CD14-positive monocyte (primary cell): ENCODE data around the gene EPHA3. TPM values are rescaled to one million over a fixed set of nuclear protein-coding genes. Genes with fewer than 3 reads are reported as not detected.

Experiments used
- DNase-seq, 3 donors: peaks; one replicate each; pipeline ENCODE4 v3.0.0-alpha.2; 2011 to 2022
- H2AFZ ChIP-seq: 2 replicates; pipeline ENCODE4 v1.6.0; 2012; ENCODE audit warnings: mild to moderate bottlenecking, low read depth, low read length, inconsistent platforms; ENCODE audit not compliant: insufficient read depth, poor library complexity, severe bottlenecking
- H3K27ac ChIP-seq, 2 donors: 1 replicate in 1 of 2; 2 replicates in 1 of 2; pipeline ENCODE4 v1.5.1; 2012 to 2013; ENCODE audit warnings: low read length in 2 of 2, control low read depth in 1 of 2, inconsistent platforms in 1 of 2, low read depth in 1 of 2, mild to moderate bottlenecking in 1 of 2
- H3K27me3 ChIP-seq, 2 donors: one replicate each; pipeline versions ENCODE4 v1.6.0 to v1.6.1; 2011 to 2013; ENCODE audit warnings: low read length in 2 of 2; ENCODE audit not compliant: control insufficient read depth in 2 of 2, insufficient read depth in 2 of 2
- H3K36me3 ChIP-seq, 2 donors: replicated peaks in 1 of 2; 1 replicate in 1 of 2; 2 replicates in 1 of 2; pipeline versions ENCODE4 v1.5.1 to v1.6.1; 2012 to 2013; ENCODE audit warnings: low read length in 2 of 2, control low read depth in 1 of 2, inconsistent platforms in 1 of 2, mild to moderate bottlenecking in 1 of 2; ENCODE audit not compliant: insufficient read depth in 2 of 2, control insufficient read depth in 1 of 2
- H3K4me1 ChIP-seq, 2 donors: 1 replicate in 1 of 2; 2 replicates in 1 of 2; pipeline versions ENCODE4 v1.5.1 to v1.6.1; 2012 to 2013; ENCODE audit warnings: low read length in 2 of 2, control low read depth in 1 of 2, inconsistent platforms in 1 of 2, mild to moderate bottlenecking in 1 of 2, moderate library complexity in 1 of 2; ENCODE audit not compliant: insufficient read depth in 2 of 2, control insufficient read depth in 1 of 2
- H3K4me2 ChIP-seq: replicated peaks from 2 replicates; pipeline ENCODE3; 2012; ENCODE audit warnings: low read length, moderate library complexity, mild to moderate bottlenecking; ENCODE audit not compliant: poor library complexity, severe bottlenecking; ENCODE audit errors: extremely low read depth
- H3K4me3 ChIP-seq, 3 experiments: fragments of 200-600 bp in 1 of 3; sonication (generic) in 1 of 3; replicated peaks in 1 of 3; 1 replicate in 2 of 3; 2 replicates in 1 of 3; pipeline ENCODE4 v1.5.1; 2011 to 2013; ENCODE audit warnings: low read length in 3 of 3, mild to moderate bottlenecking in 3 of 3, control low read depth in 2 of 3, low read depth in 2 of 3, inconsistent platforms in 1 of 3, moderate library complexity in 1 of 3
- H3K79me2 ChIP-seq: 2 replicates; pipeline ENCODE4 v1.6.0; 2012; ENCODE audit warnings: mild to moderate bottlenecking, control low read depth, inconsistent platforms, low read length, moderate library complexity; ENCODE audit not compliant: insufficient read depth
- H3K9ac ChIP-seq: 2 replicates; pipeline ENCODE4 v1.6.0; 2017; ENCODE audit warnings: low read length, mild to moderate bottlenecking; ENCODE audit not compliant: insufficient read depth, poor library complexity, severe bottlenecking
- H3K9me3 ChIP-seq, 2 donors: replicated peaks in 1 of 2; 1 replicate in 1 of 2; 2 replicates in 1 of 2; pipeline versions ENCODE4 v1.5.1 to v1.6.1; 2012 to 2013; ENCODE audit warnings: low read length in 2 of 2, control low read depth in 1 of 2; ENCODE audit not compliant: control insufficient read depth in 1 of 2, insufficient read depth in 1 of 2
- H4K20me1 ChIP-seq: 2 replicates; pipeline ENCODE4 v1.6.0; 2012; ENCODE audit warnings: mild to moderate bottlenecking, low read length, control low read depth, moderate library complexity; ENCODE audit not compliant: insufficient read depth
- H3K27ac Mint-ChIP-seq, 7 donors: one replicate each; pipeline ENCODE4 v1.8.0; 2020; ENCODE audit warnings: mild to moderate bottlenecking in 7 of 7, mixed read lengths in 7 of 7, moderate library complexity in 6 of 7, inconsistent platforms in 2 of 7
- H3K27me3 Mint-ChIP-seq, 3 donors: one replicate each; pipeline ENCODE4 v1.8.0; 2021 to 2022; ENCODE audit warnings: low read depth in 3 of 3, mild to moderate bottlenecking in 3 of 3, mixed read lengths in 3 of 3, moderate library complexity in 3 of 3, inconsistent platforms in 1 of 3
- H3K36me3 Mint-ChIP-seq, 2 donors: one replicate each; pipeline ENCODE4 v1.8.0; 2020; ENCODE audit warnings: mixed read lengths in 2 of 2, inconsistent platforms in 1 of 2, mild to moderate bottlenecking in 1 of 2
- H3K4me1 Mint-ChIP-seq: one replicate; pipeline ENCODE4 v1.8.0; 2020; ENCODE audit warnings: mild to moderate bottlenecking, mixed read lengths
- H3K4me3 Mint-ChIP-seq, 2 donors: one replicate each; pipeline ENCODE4 v1.8.0; 2020; ENCODE audit warnings: mild to moderate bottlenecking in 2 of 2, mixed read lengths in 2 of 2, moderate library complexity in 1 of 2
- H3K9me3 Mint-ChIP-seq, 7 donors: one replicate each; pipeline ENCODE4 v1.8.0; 2020 to 2022; ENCODE audit warnings: mixed read lengths in 7 of 7, mild to moderate bottlenecking in 6 of 7, moderate library complexity in 6 of 7, inconsistent platforms in 2 of 7
- CTCF ChIP-seq: fragments of 200-600 bp; IDR thresholded peaks from one replicate; pipeline ENCODE4 v1.8.0; 2022; ENCODE audit warnings: antibody characterized with exemption, mild to moderate bottlenecking
- WGBS: methylation state at CpG from one replicate; pipeline ENCODE4 v1.1.5; 2013; ENCODE audit warnings: missing lambda C conversion rate; ENCODE audit not compliant: insufficient coverage; 5-methylcytosine and 5-hydroxymethylcytosine counted together
- intact Hi-C, 2 donors: fragments of 100-400 bp; cut with micrococcal nuclease; formaldehyde crosslinking; loops; one replicate each; pipeline versions ENCODE4 v1.15.0 to v1.15.1; 2023
- polyA plus RNA-seq, 3 donors: library from polyadenylated mRNA; depleted of rRNA in 1 of 3; unstranded in 2 of 3; stranded (reverse) in 1 of 3; fragments of 300-500 nt in 2 of 3; fragments of >200 nt in 1 of 3; fragmentation: Illumina TruSeq in 2 of 3; gene quantifications; 1 replicate in 2 of 3; 2 replicates in 1 of 3; pipeline ENCODE4 v1.2.3, GENCODE V29; 2012 to 2021

Gene EPHA3
- polyA plus RNA-seq, 3 donors = not detected

GRCh38 chr3:89314454-89315098 is 207.2 kb downstream of the EPHA3 start:
- H3K4me2 ChIP-seq = no peak overlapping the region
- no peaks in the 10 kb centered on the region for H3K4me1 Mint-ChIP-seq
- no peak overlapping the region for H3K4me3 Mint-ChIP-seq
- H3K27ac Mint-ChIP-seq = no peak overlapping the region
- no peaks in the 10 kb centered on the region for H3K9me3 ChIP-seq
- H3K27me3 Mint-ChIP-seq = no peaks in the 10 kb centered on the region
- H3K4me1 ChIP-seq = no peaks in the 10 kb centered on the region
- H3K4me3 ChIP-seq = no peak overlapping the region
- no peak overlapping the region for H3K9ac ChIP-seq
- no peak for DNase-seq
- no peak overlapping the region for H3K27ac ChIP-seq
- no peak for TF ChIP-seq CTCF
- H2AFZ ChIP-seq = no peak overlapping the region
- WGBS = no CpG with 5 or more reads among the region's 3 CpGs
- no peaks in the 10 kb centered on the region for H4K20me1 ChIP-seq
- no peaks in the 10 kb centered on the region for H3K36me3 ChIP-seq
- H3K79me2 ChIP-seq = no peaks in the 10 kb centered on the region
- no peaks in the 10 kb centered on the region for H3K36me3 Mint-ChIP-seq
- intact Hi-C loops = no loop called here
- H3K9me3 Mint-ChIP-seq = peaks cover 0 to 2% (median 0%) of the 10 kb centered on the region in 7 donors
- no peaks in the 10 kb centered on the region for H3K27me3 ChIP-seq

- Histone ChIP-seq H3K9ac (no peak overlapping the region), H3K27ac (no peak overlapping the region), H4K20me1 (no peaks in the 10 kb centered on the region), H3K36me3 (no peaks in the 10 kb centered on the region), H3K9me3 (no peaks in the 10 kb centered on the region), H3K4me1 (no peaks in the 10 kb centered on the region), H3K4me3 (no peak overlapping the region), H2AFZ (no peak overlapping the region), H3K79me2 (no peaks in the 10 kb centered on the region), H3K27me3 (no peaks in the 10 kb centered on the region), H3K4me2 (no peak overlapping the region)
- TF ChIP-seq CTCF = no peak
- Mint-ChIP-seq H3K27me3 (no peaks in the 10 kb centered on the region), H3K9me3 (peaks cover 0 to 3% (median 0%) of the 10 kb centered on the region in 7 donors), H3K4me3 (no peak overlapping the region), H3K27ac (no peak overlapping the region), H3K36me3 (no peaks in the 10 kb centered on the region), H3K4me1 (no peaks in the 10 kb centered on the region)
- 60% methylated on average over 1 of the region's 6 CpGs for WGBS
- no peak for DNase-seq
- intact Hi-C loops = no loop called here
Measured at GRCh38 chr3:89315750-89316470, 208.5 kb downstream of the EPHA3 start.
